GM12865 (cell line): ENCODE results near the gene CYSRT1.

ENCODE experiments used
- DNase-seq: peaks from one replicate; pipeline ENCODE4 v3.0.0; 2010; ENCODE audit warnings: low read depth
- H3K4me3 ChIP-seq: 2 replicates; pipeline ENCODE4 v1.5.1; 2011; ENCODE audit warnings: mild to moderate bottlenecking, low read depth, low read length, control low read depth
- TF ChIP-seq, protein P1 (sequence below): IDR thresholded peaks from 2 replicates; pipeline ENCODE4 v1.5.1; 2011; ENCODE audit warnings: low read length, control low read depth, low read depth, inconsistent platforms; ENCODE audit not compliant: insufficient read depth; ENCODE audit errors: missing control alignments

The CYSRT1 gene

DNA sequence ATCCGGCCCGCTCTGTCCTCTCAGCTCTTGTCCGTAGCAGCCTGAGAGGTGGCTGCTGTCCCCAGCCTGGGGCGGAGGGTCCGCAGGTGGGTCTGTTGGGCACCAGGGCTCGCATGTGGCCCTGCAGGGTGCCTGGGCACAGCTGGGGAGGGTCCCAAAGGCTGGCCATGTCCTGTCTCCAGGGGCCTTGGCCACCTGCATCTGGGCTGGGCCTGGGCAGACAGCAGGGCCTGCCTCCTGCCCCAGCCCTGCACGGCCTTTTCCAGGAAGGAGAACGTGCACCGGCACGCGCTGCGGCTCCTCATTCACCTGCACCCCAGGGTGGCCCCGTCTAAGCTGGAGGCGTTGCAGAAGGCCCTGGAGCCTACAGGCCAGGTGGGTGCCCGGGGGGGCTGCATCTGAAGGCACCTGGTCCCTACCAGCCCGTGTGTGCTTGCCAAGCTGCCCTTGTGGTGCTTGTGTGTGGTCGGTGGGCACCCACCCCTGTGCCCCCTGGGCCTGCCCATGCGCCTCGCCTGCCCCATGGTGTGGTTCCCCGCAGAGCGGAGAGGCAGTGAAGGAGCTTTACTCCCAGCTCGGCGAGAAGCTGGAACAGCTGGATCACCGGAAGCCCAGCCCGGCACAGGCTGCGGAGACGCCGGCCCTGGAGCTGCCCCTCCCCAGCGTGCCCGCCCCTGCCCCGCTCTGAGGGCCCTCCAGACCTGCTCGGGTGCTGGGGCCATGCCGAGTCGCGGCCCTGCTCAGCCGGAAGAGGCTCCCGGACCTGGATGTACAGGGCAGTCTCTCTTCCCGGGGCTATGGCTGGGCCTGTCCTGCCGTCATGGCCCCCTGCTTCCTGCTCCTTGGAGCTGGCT, 47.5 kb downstream of the CYSRT1 start:
- DNase-seq: no peak
- no peak overlapping the region for H3K4me3 ChIP-seq

DNA sequence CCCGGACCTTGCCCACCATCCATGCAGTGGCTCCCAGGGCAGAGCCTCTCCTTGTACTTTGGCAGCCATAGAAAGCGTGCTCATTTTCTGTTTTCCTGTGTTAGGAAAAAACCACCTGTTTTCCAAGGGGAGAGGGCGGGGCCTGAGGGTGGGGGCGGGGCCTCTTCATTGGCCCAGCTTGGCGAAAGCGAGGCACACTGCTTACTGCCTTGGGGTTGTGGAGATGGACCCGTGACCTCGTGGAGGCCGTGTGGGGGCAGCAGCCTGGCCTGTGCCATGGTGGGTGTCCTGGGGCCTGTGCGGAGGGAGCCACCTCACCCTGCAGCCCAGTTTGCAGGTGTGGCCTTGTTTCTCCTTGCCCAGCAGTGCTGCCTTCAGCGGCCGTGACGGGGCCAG, 48.1 kb downstream of the CYSRT1 start:
- no peak overlapping the region for H3K4me3 ChIP-seq
- TF ChIP-seq, protein P1, sequence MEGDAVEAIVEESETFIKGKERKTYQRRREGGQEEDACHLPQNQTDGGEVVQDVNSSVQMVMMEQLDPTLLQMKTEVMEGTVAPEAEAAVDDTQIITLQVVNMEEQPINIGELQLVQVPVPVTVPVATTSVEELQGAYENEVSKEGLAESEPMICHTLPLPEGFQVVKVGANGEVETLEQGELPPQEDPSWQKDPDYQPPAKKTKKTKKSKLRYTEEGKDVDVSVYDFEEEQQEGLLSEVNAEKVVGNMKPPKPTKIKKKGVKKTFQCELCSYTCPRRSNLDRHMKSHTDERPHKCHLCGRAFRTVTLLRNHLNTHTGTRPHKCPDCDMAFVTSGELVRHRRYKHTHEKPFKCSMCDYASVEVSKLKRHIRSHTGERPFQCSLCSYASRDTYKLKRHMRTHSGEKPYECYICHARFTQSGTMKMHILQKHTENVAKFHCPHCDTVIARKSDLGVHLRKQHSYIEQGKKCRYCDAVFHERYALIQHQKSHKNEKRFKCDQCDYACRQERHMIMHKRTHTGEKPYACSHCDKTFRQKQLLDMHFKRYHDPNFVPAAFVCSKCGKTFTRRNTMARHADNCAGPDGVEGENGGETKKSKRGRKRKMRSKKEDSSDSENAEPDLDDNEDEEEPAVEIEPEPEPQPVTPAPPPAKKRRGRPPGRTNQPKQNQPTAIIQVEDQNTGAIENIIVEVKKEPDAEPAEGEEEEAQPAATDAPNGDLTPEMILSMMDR: no peak
- no peak for DNase-seq

More for the DNA sequence above, 47.5 kb downstream of the CYSRT1 start:
- TF ChIP-seq, protein P1: no peak

DNA sequence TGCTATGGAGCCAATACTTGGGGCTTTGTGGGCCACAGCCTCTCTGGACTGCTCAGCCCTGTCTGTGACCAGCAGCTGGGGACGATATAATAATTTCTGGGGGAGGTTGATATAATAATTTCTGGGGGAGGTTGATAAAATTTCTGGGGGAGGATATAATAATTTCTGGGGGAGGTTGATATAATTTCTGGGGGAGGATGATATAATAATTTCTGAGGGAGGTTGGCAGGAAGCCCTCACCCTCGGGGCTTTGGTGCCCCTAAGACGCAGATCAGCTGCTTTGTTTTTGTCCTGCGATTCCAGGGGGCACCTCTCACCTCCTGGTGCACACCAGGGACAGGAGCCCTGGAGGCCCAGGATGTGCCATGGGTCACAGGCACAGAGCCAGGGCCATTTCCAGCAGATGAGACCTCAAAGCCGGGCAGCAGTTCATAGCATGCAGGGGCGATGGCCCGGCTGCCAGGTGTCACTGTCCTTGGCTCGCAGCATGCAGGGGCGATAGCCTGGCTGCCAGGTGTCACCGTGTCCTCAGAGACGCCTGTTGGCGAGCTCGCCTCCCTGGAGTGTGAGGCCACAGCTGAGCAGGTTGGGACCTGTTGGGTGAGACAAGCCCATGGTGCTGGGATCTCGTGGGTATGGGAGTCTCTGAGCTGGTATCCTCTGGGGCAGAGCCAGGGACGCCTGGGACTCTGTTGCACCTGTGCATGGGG, 48.8 kb downstream of the CYSRT1 start:
- DNase-seq: no peak
- H3K4me3 ChIP-seq: no peak overlapping the region
- TF ChIP-seq, protein P1: no peak

DNA sequence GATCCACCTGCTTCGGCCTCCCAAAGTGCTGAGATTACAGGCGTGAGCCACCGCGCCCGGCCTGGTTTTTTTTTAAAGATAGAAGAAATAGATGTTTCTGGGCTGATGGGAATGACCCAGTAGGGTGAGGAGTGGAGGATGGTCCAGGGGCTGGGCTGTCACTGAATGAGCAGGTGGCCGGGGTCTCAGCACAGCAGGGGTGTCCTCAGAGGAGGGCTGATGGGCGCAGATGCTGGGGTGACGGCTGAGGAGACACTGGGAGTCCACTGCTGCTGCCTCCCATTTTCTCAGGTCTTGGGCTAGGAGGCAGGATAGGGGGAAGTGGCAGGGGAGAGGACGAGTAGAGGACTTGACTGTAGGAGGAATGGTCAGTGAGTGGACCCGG, 50.2 kb downstream of the CYSRT1 start:
- TF ChIP-seq, protein P1: no peak
- DNase-seq: no peak
- no peak overlapping the region for H3K4me3 ChIP-seq
